ENCODE measurements around the gene CMTM3. TPM values are rescaled to one million over a fixed set of nuclear protein-coding genes. Genes with fewer than 3 reads are reported as not detected.

Gene CMTM3
- total and polyA plus RNA-seq, 12 donors = 6.6 to 19.9 (median 7.9) TPM

DNA sequence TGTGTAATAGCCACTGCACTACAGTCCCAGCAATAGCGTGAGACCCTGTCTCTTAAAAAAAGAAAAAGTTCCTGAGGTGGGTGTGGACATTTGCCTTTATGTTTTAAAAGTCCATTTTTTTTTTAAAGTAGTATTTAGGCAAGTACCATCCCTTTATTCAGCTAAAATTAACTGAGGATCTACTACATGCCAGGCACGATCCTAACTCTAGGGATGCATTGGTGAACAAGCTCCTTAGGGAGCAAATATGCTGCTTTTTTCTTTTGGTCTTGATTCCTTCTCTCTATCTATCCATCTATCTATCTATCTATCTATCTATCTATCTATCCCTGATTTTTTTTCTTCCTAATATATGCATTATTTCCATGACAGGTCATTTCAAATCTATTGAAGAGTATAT lies 44.7 kb downstream of the CMTM3 start:
- no peak overlapping the region for H3K4me3 ChIP-seq
- WGBS, 2 donors = 92 to 95% methylated on average over 2 of the region's 2 CpGs
- H3K9me3 ChIP-seq = no peaks in the 10 kb centered on the region
- intact Hi-C loops (cut with DNase I) = no loop called here
- H3K27me3 ChIP-seq = no peaks in the 10 kb centered on the region
- ATAC-seq (no peak), DNase-seq (no peak)
- no peaks in the 10 kb centered on the region for H3K36me3 ChIP-seq
- TF ChIP-seq, protein P1, sequence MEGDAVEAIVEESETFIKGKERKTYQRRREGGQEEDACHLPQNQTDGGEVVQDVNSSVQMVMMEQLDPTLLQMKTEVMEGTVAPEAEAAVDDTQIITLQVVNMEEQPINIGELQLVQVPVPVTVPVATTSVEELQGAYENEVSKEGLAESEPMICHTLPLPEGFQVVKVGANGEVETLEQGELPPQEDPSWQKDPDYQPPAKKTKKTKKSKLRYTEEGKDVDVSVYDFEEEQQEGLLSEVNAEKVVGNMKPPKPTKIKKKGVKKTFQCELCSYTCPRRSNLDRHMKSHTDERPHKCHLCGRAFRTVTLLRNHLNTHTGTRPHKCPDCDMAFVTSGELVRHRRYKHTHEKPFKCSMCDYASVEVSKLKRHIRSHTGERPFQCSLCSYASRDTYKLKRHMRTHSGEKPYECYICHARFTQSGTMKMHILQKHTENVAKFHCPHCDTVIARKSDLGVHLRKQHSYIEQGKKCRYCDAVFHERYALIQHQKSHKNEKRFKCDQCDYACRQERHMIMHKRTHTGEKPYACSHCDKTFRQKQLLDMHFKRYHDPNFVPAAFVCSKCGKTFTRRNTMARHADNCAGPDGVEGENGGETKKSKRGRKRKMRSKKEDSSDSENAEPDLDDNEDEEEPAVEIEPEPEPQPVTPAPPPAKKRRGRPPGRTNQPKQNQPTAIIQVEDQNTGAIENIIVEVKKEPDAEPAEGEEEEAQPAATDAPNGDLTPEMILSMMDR (IDR thresholded peaks at IDR 0.05) = no peak
- H3K27ac ChIP-seq = no peak overlapping the region
- H3K4me1 ChIP-seq = peaks cover 0 to 38% (median 4%) of the 10 kb centered on the region in 9 donors

DNA sequence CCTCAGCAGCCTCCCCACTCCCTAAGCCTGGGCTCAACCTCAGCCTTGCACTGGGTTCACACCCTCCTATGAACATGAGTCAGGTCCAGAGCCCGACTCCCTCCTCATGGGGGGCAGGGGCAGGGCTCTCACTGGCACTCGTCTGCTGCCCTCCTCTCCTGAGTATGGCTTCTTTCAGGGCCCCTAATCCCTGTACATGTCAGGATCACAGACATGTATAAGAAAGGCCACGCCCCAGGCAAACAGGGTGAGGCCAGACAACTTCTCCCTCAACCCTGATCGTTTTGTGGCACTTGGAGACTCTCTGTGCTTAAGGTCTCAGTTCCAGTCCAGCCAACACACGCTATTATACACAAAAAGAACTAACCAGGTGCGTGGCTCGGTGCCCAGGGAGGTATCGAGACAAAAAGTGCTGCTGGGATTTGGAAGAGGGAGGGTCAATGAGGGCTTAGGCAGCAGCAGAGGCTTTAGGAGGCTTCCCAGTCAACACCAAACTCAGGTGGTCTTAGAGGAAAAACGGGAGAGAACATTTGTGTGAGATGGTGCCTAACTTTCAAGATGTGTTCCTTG lies 45.2 kb downstream of the CMTM3 start:
- WGBS, 2 donors = 93 to 94% methylated on average over 9 of the region's 9 CpGs
- TF ChIP-seq, protein P1 (IDR thresholded peaks at IDR 0.05) = no peak
- ATAC-seq = no peak
- Histone ChIP-seq H3K36me3 (no peaks in the 10 kb centered on the region), H3K9me3 (no peaks in the 10 kb centered on the region), H3K4me3 (no peak overlapping the region), H3K27me3 (no peaks in the 10 kb centered on the region), H3K4me1 (peaks cover 0 to 43% (median 4%) of the 10 kb centered on the region in 9 donors), H3K27ac (no peak overlapping the region)
- DNase-seq = no peak
- intact Hi-C loops (cut with DNase I) = loop anchor here in 1 of 10 donors (5.0 kb wide), 1 partner anchor 48 kb away; the partner anchor contains the start of gene CMTM4

DNA sequence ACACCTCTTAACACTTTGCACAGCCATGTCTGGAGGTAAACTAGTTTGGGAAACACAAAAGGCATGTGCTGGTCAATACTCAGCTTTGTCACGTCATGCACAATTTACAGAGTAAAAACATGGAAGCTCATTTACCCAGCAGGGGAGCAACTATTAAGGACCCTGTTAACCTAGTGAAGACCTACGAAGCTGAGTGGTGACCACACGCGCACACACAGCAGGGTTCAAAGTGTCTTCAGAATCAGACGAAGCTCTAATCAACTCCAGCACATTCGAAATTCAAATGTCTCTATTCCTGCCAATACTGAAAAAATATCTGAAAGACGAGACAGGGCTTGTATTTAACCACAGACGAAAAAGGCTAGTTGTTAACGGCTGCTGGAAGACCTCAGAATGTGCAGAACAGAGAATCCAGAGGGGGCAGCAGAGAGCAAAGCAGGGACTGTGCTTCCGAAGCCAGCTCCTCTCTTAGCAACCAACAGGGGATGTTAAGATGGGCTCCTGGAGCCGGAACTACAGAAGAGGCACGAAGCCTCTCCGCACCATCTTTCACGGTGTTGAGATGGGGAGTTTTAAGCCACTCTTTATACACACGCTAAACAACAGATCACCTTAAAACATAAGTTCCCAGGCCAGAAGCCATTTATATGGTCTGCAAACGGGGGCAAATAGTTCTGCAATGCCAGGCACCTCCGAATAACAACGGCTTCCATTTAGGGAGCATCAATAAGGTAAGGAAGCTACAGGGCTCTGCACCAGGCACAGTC lies 46.4 kb downstream of the CMTM3 start:
- intact Hi-C loops (cut with DNase I) = loop anchor here in 1 of 10 donors (5.0 kb wide), 1 partner anchor 46 kb away; the partner anchor contains the start of gene CMTM4
- Histone ChIP-seq H3K4me1 (peaks cover 0 to 43% (median 4%) of the 10 kb centered on the region in 9 donors), H3K27ac (no peak overlapping the region), H3K9me3 (no peaks in the 10 kb centered on the region), H3K4me3 (peak overlapping the region in 4 of 10 donors; percentile 16 to 23 (median 20)), H3K27me3 (no peaks in the 10 kb centered on the region), H3K36me3 (no peaks in the 10 kb centered on the region)
- 24 to 26% methylated on average over 18 of the region's 18 CpGs for WGBS, 2 donors
- peak; percentile 40 to 85 for DNase-seq
- TF ChIP-seq, protein P1 (IDR thresholded peaks at IDR 0.05) = peak; percentile 84 to 95 (median 94)
- peak; percentile 82 to 94 (median 92) for ATAC-seq

DNA sequence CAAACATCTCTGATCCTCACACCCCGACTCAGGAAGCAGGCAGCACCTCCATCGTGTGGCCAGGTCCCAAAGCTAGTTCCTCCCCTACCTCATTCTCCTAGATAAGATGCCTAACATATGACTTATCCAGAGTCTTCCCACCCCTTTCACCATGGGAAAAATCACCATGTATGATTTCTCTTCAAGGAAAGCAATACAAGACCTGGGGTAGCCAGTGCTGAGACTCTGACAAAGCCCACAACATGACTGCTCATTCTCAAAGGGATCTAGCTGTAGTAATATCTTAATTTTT lies 46.9 kb downstream of the CMTM3 start:
- ATAC-seq (no peak), DNase-seq (no peak)
- Histone ChIP-seq H3K27me3 (no peaks in the 10 kb centered on the region), H3K9me3 (no peaks in the 10 kb centered on the region), H3K36me3 (no peaks in the 10 kb centered on the region), H3K4me1 (peaks cover 0 to 43% (median 4%) of the 10 kb centered on the region in 9 donors), H3K27ac (no peak overlapping the region), H3K4me3 (peak overlapping the region in 4 of 10 donors; percentile 16 to 23 (median 20))
- 37 to 50% methylated on average over 2 of the region's 2 CpGs for WGBS, 2 donors
- TF ChIP-seq, protein P1 (IDR thresholded peaks at IDR 0.05) = no peak
- intact Hi-C loops (cut with DNase I) = loop anchor here in 1 of 10 donors (5.0 kb wide), 1 partner anchor 46 kb away; the partner anchor contains the start of gene CMTM4
